NCI-H82 treated with DMSO at 0.1 percent for 48 hours (cell line): ENCODE measurements around the gene SULT2B1.

Experiments
- DNase-seq: peaks from one replicate; lab custom pipeline; 2025; ENCODE audit not compliant: unreplicated experiment; lab: John Stamatoyannopoulos, UW

Gene SULT2B1

GRCh38 chr19:48646722-48647216, 94.8 kb downstream of the SULT2B1 start:
- peak; percentile 75 for DNase-seq

GRCh38 chr19:48648134-48648533, 96.2 kb downstream of the SULT2B1 start:
- DNase-seq: no peak
